Kidney (tissue), 14 donors: Measurements from ENCODE around the gene SEMA3F. TPM values are rescaled to one million over a fixed set of nuclear protein-coding genes. Genes with fewer than 3 reads are reported as not detected.

ENCODE experiments used
- DNase-seq, 5 donors: peaks; one replicate each; pipeline ENCODE4 v3.0.0-alpha.2; 2013 to 2020
- FAIRE-seq: peaks from 2 replicates; lab custom pipeline; 2012; peaks lifted over from hg19 to GRCh38; lab: Jason Lieb, UNC
- H3K27ac ChIP-seq, 2 donors: one replicate each; pipeline ENCODE4 v1.7.0; 2013; ENCODE audit warnings: low read depth in 2 of 2, low read length in 2 of 2, inconsistent platforms in 1 of 2
- H3K27me3 ChIP-seq: one replicate; pipeline ENCODE4 v1.7.1; 2013; ENCODE audit warnings: low read length, inconsistent platforms; ENCODE audit not compliant: control insufficient read depth, insufficient read depth
- H3K36me3 ChIP-seq, 3 donors: one replicate each; pipeline versions ENCODE4 v1.7.0 to v1.7.1; 2013; ENCODE audit warnings: low read length in 3 of 3, control low read depth in 1 of 3, inconsistent platforms in 1 of 3; ENCODE audit not compliant: insufficient read depth in 3 of 3, control insufficient read depth in 2 of 3
- H3K4me1 ChIP-seq, 3 donors: one replicate each; pipeline versions ENCODE4 v1.7.0 to v1.7.1; 2013; ENCODE audit warnings: low read length in 3 of 3, inconsistent platforms in 1 of 3, low read depth in 1 of 3; ENCODE audit not compliant: control insufficient read depth in 2 of 3, insufficient read depth in 2 of 3
- H3K4me3 ChIP-seq, 3 donors: one replicate each; pipeline versions ENCODE4 v1.7.0 to v1.8.1; 2013; ENCODE audit warnings: low read length in 3 of 3, control low read depth in 1 of 3, inconsistent platforms in 1 of 3
- H3K9ac ChIP-seq, 3 donors: one replicate each; pipeline versions ENCODE4 v1.7.0 to v1.7.1; 2013; ENCODE audit warnings: low read length in 3 of 3, control low read depth in 1 of 3, inconsistent platforms in 1 of 3
- H3K9me3 ChIP-seq, 3 donors: one replicate each; pipeline versions ENCODE4 v1.7.0 to v1.7.1; 2013; ENCODE audit warnings: low read length in 3 of 3, control low read depth in 1 of 3, inconsistent platforms in 1 of 3; ENCODE audit not compliant: control insufficient read depth in 2 of 3, insufficient read depth in 1 of 3
- intact Hi-C: fragments of 100-400 bp; cut with DNase I; formaldehyde crosslinking; loops from one replicate; pipeline ENCODE4 v1.11.1; 2022
- polyA plus RNA-seq: library from polyadenylated mRNA; stranded (reverse); fragments of 350-450 nt; fragmentation: Illumina TruSeq; extraction: RNeasy Lipid Tissue Mini Kit (QIAGEN cat#74804); gene quantifications from one replicate; pipeline ENCODE4 v1.2.3, GENCODE V29; 2014; ENCODE audit warnings: low read depth, low replicate concordance; ENCODE audit not compliant: insufficient read depth
- total RNA-seq: library from RNA; stranded (reverse); fragmentation: NEBNext Ultra II Directional; extraction: Animal tissue kit (Norgen Biotek cat#: 25700); gene quantifications from one replicate; pipeline ENCODE4 v1.2.1, GENCODE V29; 2021
- TF ChIP-seq, protein P1 (sequence below): IDR thresholded peaks from 3 replicates; pipeline ENCODE4 v1.5.1; 2012; ENCODE audit warnings: mild to moderate bottlenecking, moderate library complexity, borderline replicate concordance; ENCODE audit not compliant: insufficient read depth; ENCODE audit errors: extremely low read depth
- donor health status: control.
- donor health status: control.
- donor health status: control.
- donor health status: control.
- donor health status: control.
- donor health status: DM: yes; HTN: yes; CAD: no.
- donor health status: Normal renal cell carcinoma (clear cell type).

Gene SEMA3F
- total and polyA plus RNA-seq, 2 donors from 2014 or later, result 36.7 to 39.9 TPM

GRCh38 chr3:50150404-50150750, 4.7 kb upstream of the SEMA3F start:
- intact Hi-C loops, result no loop called here
- Histone ChIP-seq H3K4me3 (no peak overlapping the region), H3K27ac (peak overlapping the region; percentile 43 to 78), H3K36me3 (no peaks in the 10 kb centered on the region), H3K27me3 (no peaks in the 10 kb centered on the region), H3K9me3 (no peaks in the 10 kb centered on the region), H3K4me1 (peaks cover 8 to 18% (median 13%) of the 10 kb centered on the region in 3 donors), H3K9ac (peak overlapping the region in 1 of 3 donors; percentile 3)
- FAIRE-seq, result no peak
- DNase-seq, result no peak
- TF ChIP-seq, protein P1, sequence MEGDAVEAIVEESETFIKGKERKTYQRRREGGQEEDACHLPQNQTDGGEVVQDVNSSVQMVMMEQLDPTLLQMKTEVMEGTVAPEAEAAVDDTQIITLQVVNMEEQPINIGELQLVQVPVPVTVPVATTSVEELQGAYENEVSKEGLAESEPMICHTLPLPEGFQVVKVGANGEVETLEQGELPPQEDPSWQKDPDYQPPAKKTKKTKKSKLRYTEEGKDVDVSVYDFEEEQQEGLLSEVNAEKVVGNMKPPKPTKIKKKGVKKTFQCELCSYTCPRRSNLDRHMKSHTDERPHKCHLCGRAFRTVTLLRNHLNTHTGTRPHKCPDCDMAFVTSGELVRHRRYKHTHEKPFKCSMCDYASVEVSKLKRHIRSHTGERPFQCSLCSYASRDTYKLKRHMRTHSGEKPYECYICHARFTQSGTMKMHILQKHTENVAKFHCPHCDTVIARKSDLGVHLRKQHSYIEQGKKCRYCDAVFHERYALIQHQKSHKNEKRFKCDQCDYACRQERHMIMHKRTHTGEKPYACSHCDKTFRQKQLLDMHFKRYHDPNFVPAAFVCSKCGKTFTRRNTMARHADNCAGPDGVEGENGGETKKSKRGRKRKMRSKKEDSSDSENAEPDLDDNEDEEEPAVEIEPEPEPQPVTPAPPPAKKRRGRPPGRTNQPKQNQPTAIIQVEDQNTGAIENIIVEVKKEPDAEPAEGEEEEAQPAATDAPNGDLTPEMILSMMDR, result no peak

- Histone ChIP-seq H3K4me1 (peaks cover 8 to 18% (median 13%) of the 10 kb centered on the region in 3 donors), H3K4me3 (no peak overlapping the region), H3K27ac (peak overlapping the region; percentile 43 to 53), H3K27me3 (no peaks in the 10 kb centered on the region), H3K9me3 (no peaks in the 10 kb centered on the region), H3K36me3 (no peaks in the 10 kb centered on the region), H3K9ac (no peak overlapping the region)
- DNase-seq (peak; percentile 83 to 97 (median 97)), FAIRE-seq (no peak)
- TF ChIP-seq, protein P1, result no peak
- intact Hi-C loops, result no loop called here
Observed at GRCh38 chr3:50150863-50151686, 4.0 kb upstream of the SEMA3F start.

DNA sequence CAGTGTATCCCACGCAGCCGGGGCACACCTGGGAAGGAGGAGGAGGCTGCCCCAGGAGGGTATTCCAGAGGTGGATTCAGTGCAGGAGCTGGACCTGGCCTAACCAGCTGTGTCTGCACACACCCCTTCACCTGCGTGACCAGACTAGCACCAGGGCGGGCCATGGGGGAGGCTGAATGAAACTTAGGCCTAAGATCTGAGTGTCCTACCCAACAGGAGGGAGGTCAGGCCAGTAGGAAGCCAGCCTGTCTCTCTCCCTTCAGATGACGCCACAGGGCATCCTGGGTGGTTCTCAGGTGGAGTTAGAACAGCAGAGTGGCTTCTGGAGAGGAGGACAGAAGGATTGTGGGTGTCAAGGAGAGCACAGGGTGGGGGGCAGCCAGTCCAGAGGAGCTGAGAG, 3.4 kb upstream of the SEMA3F start:
- no peaks in the 10 kb centered on the region for H3K9me3 ChIP-seq
- H3K36me3 ChIP-seq, result no peaks in the 10 kb centered on the region
- H3K27me3 ChIP-seq, result no peaks in the 10 kb centered on the region
- TF ChIP-seq, protein P1, result no peak
- H3K27ac ChIP-seq, result peak overlapping the region; percentile 22 to 57
- FAIRE-seq, result no peak
- H3K4me3 ChIP-seq, result no peak overlapping the region
- intact Hi-C loops, result no loop called here
- H3K4me1 ChIP-seq, result peaks cover 8 to 18% (median 13%) of the 10 kb centered on the region in 3 donors
- no peak overlapping the region for H3K9ac ChIP-seq
- no peak for DNase-seq
